ENCODE results near the gene LBH. TPM values are rescaled to one million over a fixed set of nuclear protein-coding genes. Genes with fewer than 3 reads are reported as not detected.

Gene LBH
- total and polyA plus RNA-seq, 7 donors: 6.5 to 15.5 (median 11.1) TPM

DNA sequence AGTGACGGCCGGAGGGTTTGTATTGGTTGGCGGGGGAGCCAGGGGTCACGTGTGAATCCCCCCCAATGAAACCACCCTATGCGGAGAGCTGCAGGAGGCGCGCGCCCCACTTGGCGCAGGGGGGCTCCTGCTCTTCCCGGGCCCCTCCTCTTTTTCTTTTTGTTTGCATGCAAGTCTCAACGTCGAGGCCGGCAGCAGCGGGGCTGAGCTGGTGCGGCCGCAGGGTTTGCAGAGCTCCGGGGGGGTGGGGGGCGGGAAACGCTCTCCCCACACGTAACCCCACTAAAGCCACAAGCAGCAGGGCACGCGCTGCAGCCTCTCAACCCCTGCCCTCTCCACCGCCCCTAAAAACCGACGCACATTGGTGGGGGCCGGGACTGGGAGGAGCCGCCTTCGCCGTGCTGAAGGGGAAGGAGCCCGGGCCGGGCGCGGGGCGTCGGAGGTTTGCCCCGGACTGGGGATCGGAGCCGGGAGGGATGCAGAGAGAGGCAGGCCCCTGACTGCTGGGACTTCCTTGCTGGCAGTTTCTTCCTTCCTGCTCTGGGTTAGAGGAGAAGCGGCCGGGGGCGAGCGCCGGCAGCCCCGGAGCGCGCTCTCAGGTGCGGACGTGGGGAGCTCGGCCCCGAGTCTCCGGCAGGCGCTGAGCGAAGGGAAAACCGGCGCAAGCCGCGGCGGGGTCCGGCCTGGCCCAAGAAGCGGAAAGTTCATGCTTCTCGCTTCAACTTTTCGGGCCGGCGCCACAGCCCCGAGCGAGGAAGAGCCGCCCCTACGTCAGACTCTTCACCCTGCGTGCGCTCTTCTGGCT, 864 bp downstream of the LBH start:
- TF ChIP-seq, protein P1, sequence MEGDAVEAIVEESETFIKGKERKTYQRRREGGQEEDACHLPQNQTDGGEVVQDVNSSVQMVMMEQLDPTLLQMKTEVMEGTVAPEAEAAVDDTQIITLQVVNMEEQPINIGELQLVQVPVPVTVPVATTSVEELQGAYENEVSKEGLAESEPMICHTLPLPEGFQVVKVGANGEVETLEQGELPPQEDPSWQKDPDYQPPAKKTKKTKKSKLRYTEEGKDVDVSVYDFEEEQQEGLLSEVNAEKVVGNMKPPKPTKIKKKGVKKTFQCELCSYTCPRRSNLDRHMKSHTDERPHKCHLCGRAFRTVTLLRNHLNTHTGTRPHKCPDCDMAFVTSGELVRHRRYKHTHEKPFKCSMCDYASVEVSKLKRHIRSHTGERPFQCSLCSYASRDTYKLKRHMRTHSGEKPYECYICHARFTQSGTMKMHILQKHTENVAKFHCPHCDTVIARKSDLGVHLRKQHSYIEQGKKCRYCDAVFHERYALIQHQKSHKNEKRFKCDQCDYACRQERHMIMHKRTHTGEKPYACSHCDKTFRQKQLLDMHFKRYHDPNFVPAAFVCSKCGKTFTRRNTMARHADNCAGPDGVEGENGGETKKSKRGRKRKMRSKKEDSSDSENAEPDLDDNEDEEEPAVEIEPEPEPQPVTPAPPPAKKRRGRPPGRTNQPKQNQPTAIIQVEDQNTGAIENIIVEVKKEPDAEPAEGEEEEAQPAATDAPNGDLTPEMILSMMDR (IDR thresholded peaks at IDR 0.05): no peak
- 1% methylated on average over 48 to 70 of the region's 70 CpGs for WGBS, 3 donors
- Histone ChIP-seq H3K9me3 (no peaks in the 10 kb centered on the region), H3K4me1 (peaks cover 8% of the 10 kb centered on the region), H3K4me3 (peak overlapping the region; percentile 72), H3K36me3 (ENCODE audit: insufficient read depth in 1 of 2, low read depth in 1 of 2) (no peaks in the 10 kb centered on the region), H3K27ac (peak overlapping the region; percentile 62), H3K27me3 (ENCODE audit: insufficient read depth in 3 of 3, low read length in 2 of 3) (peaks cover 0 to 44% (median 18%) of the 10 kb centered on the region in 3 donors)
- DNase-seq (peak; percentile 45 to 72), ATAC-seq (peak; percentile 18 to 48 (median 24))
- intact Hi-C loops (cut with DNase I): loop anchor here in 1 of 2 donors (10.0 kb wide), 2 partner anchors 113 to 183 kb away; no protein-coding TSS in a partner anchor

DNA sequence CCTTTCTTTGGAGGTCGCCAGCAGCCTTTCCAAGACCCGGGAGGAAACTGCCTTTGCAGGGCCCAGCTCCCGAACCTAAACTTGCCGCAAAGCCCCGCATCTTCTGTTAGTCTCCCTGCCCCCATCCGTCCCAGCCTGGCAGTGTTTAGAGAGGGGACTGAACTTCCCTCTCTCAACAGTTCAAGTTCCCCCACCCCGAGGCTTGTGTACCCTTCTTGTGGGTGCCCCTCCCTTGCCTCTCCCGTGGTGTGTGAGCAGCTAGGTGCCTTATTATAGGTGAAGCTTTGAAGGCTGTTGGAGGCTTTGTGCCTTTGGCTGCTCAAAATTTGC, 1.4 kb downstream of the LBH start:
- DNase-seq: no peak
- no peak for ATAC-seq
- Histone ChIP-seq H3K9me3 (no peaks in the 10 kb centered on the region), H3K27me3 (ENCODE audit: insufficient read depth in 3 of 3, low read length in 2 of 3) (peaks cover 0 to 44% (median 18%) of the 10 kb centered on the region in 3 donors), H3K4me3 (peak overlapping the region; percentile 72), H3K4me1 (peaks cover 8% of the 10 kb centered on the region), H3K27ac (peak overlapping the region; percentile 62), H3K36me3 (ENCODE audit: insufficient read depth in 1 of 2, low read depth in 1 of 2) (no peaks in the 10 kb centered on the region)
- 4 to 11% (median 6%) methylated on average over 7 to 8 of the region's 8 CpGs for WGBS, 3 donors
- TF ChIP-seq, protein P1 (IDR thresholded peaks at IDR 0.05): no peak
- intact Hi-C loops (cut with DNase I): loop anchor here in 1 of 2 donors (10.0 kb wide), 2 partner anchors 112 to 182 kb away; no protein-coding TSS in a partner anchor

DNA sequence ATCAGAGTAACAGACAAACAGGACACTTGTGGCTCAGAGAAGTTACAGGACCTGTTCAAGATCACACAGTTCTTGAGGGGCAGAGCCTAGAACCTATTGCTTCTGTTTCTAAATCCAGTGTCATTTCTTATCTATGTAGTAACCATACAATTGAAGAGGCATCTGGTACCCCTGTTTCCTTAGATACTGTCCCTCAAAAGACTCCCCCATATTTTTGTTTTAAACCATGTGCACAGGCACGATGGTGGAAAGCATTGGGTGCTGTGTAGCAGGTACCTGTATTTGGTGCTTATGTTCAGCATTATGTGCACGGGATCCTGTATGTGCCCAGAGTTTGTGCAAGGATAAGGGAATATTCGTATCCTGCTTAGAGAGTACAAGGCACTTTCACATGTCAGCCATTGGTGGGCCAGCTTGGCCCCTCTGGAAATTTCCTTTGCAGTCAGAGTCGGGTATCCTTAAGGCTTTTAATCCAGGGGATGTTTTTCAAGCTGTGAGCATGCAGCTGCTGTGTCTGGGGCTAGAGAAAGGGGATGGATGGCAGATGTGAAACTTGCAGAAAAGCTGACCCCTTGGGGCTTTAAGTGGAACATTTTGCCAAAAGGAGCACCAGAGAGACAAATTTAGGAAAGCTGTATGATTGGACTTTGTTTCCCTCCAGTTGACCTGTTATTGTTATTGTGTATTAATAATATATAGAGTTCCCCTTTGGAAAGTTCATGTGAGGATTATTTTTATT, 2.1 kb downstream of the LBH start:
- no peak overlapping the region for H3K27ac ChIP-seq
- H3K36me3 ChIP-seq (ENCODE audit: insufficient read depth in 1 of 2, low read depth in 1 of 2): no peaks in the 10 kb centered on the region
- 52 to 58% (median 54%) methylated on average over 4 of the region's 4 CpGs for WGBS, 3 donors
- intact Hi-C loops (cut with DNase I): loop anchor here in 1 of 2 donors (10.0 kb wide), 2 partner anchors 111 to 181 kb away; no protein-coding TSS in a partner anchor
- H3K4me3 ChIP-seq: peak overlapping the region; percentile 72
- DNase-seq (no peak), ATAC-seq (no peak)
- peaks cover 0 to 44% (median 18%) of the 10 kb centered on the region in 3 donors for H3K27me3 ChIP-seq (ENCODE audit: insufficient read depth in 3 of 3, low read length in 2 of 3)
- no peaks in the 10 kb centered on the region for H3K9me3 ChIP-seq
- TF ChIP-seq, protein P1 (IDR thresholded peaks at IDR 0.05): no peak
- peaks cover 8% of the 10 kb centered on the region for H3K4me1 ChIP-seq

DNA sequence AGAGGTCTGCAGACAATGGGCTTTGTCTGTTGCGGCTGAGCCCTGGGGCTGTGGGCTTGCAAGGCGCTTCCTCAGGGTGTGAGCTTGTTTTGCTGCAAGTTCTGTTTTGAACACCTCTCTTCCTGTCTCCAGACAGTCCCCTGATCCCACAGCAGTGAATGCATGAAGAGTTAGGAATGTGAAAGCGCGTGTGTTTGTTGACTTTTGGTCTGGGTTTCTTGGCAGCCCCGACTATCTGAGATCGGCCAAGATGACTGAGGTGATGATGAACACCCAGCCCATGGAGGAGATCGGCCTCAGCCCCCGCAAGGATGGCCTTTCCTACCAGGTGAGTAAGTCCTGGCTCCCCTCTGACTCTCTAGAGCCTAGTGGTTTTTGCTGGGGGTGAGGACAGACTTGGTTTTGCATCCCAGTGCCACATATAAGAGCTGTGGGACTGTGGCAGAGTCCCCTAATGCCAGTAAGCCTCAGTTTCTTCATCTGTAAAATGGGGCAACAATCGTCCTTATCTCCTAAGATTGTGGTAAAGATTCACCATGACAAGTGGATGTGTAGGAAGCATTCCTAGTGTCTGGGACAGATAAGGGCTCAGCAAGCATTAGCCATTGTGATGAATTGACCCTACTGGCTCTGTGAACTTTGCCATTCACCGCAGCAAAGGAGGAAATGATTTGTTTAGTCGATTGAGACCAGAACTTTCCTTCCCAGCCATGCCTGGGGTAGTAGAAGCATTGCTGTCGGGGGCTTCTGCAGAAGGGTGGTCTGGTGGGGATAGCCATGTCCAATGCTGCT, 3.0 kb downstream of the LBH start:
- H3K4me1 ChIP-seq: peaks cover 8% of the 10 kb centered on the region
- H3K9me3 ChIP-seq: no peaks in the 10 kb centered on the region
- TF ChIP-seq, protein P1 (IDR thresholded peaks at IDR 0.05): no peak
- H3K27ac ChIP-seq: no peak overlapping the region
- DNase-seq (peak in 1 of 2 donors; percentile 47), ATAC-seq (no peak)
- H3K27me3 ChIP-seq (ENCODE audit: insufficient read depth in 3 of 3, low read length in 2 of 3): peaks cover 0 to 44% (median 18%) of the 10 kb centered on the region in 3 donors
- intact Hi-C loops (cut with DNase I): loop anchor here in 1 of 2 donors (10.0 kb wide), 2 partner anchors 110 to 180 kb away; no protein-coding TSS in a partner anchor
- peak overlapping the region; percentile 72 for H3K4me3 ChIP-seq
- 57 to 63% (median 60%) methylated on average over 12 of the region's 12 CpGs for whole genome bisulfite sequencing, 3 donors
- no peaks in the 10 kb centered on the region for H3K36me3 ChIP-seq (ENCODE audit: insufficient read depth in 1 of 2, low read depth in 1 of 2)
